ENCODE results near the gene TTC39C.
"Not testable (repeated sequence)": the region's sequence is repeated elsewhere in the genome, so short reads cannot be mapped to it uniquely, and the experiment has no call there.

Gene TTC39C

GRCh38 chr18:24055009-24055804 lies 40.7 kb downstream of the TTC39C start:
- no peak for DNase-seq

- no peak for DNase-seq
Observed at GRCh38 chr18:24055878-24056277, 41.3 kb downstream of the TTC39C start.

GRCh38 chr18:24056506-24056905 lies 42.0 kb downstream of the TTC39C start:
- no peak for DNase-seq

GRCh38 chr18:24057804-24058203 lies 43.2 kb downstream of the TTC39C start:
- no peak for DNase-seq

GRCh38 chr18:24059385-24059784 lies 44.8 kb downstream of the TTC39C start:
- not testable (repeated sequence) for DNase-seq

- DNase-seq = peak in 1 of 2 donors; percentile 15
Observed at GRCh38 chr18:24060644-24061043, 46.1 kb downstream of the TTC39C start.

GRCh38 chr18:24063121-24063731 lies 48.7 kb downstream of the TTC39C start:
- DNase-seq = no peak

GRCh38 chr18:24064391-24065100 lies 50.0 kb downstream of the TTC39C start:
- DNase-seq = peak in 1 of 2 donors; percentile 56

GRCh38 chr18:24065906-24066305 lies 51.4 kb downstream of the TTC39C start:
- DNase-seq = peak in 1 of 2 donors; percentile 62

- no peak for DNase-seq
Observed at GRCh38 chr18:24068945-24069693, 54.6 kb downstream of the TTC39C start.

GRCh38 chr18:24071029-24071428 lies 56.5 kb downstream of the TTC39C start:
- DNase-seq = no peak

- DNase-seq = no peak
Observed at GRCh38 chr18:24071779-24072178, 57.2 kb downstream of the TTC39C start.

GRCh38 chr18:24072743-24073142 lies 58.2 kb downstream of the TTC39C start:
- no peak for DNase-seq

- no peak for DNase-seq
Observed at GRCh38 chr18:24073791-24074190, 59.2 kb downstream of the TTC39C start.

- DNase-seq = not testable (repeated sequence)
Observed at GRCh38 chr18:24074757-24075156, 60.2 kb downstream of the TTC39C start.

GRCh38 chr18:24075767-24076597 lies 61.4 kb downstream of the TTC39C start:
- DNase-seq = peak; percentile 63 to 72

- no peak for DNase-seq
Observed at GRCh38 chr18:24076950-24077349, 62.4 kb downstream of the TTC39C start.

- DNase-seq = no peak
Observed at GRCh38 chr18:24078391-24078790, 63.8 kb downstream of the TTC39C start.

GRCh38 chr18:24080861-24081260 lies 66.3 kb downstream of the TTC39C start:
- DNase-seq = no peak

GRCh38 chr18:24083550-24083949 lies 69.0 kb downstream of the TTC39C start:
- DNase-seq = no peak

- DNase-seq = no peak
Observed at GRCh38 chr18:24086082-24086481, 71.5 kb downstream of the TTC39C start.

GRCh38 chr18:24089076-24089475 lies 74.5 kb downstream of the TTC39C start:
- DNase-seq = no peak

Measured in inflammatory macrophage (primary cell).